Measurements from ENCODE around the gene SLC17A3.

DNA sequence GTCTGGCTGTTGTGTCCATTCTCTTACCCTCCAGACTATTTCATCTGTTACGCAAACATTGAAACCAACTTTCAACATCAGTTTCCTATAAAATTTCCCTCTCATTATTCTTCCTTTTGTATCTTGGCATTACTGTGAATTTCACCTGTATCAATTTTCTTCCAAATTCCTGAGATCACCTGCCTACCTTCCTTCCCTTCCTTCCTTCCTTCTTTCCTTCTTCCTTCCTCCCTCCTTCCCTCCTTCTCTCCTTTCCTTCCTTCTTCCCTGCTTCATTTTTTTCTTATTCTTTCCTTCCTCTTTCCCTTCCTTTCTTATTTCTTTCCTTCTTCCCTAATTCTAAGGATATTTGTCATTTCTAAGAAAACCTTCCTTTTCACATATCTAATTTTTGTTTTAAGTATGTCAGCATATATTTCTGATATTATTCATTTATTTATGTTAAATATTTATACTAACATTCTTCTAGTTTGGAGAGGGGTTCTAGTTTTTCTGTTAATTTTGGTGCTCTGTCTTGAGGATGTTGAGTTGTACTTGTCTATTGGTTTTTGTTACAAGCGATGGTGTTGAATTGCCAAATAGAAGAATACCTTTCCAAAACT, 4.8 kb upstream of the SLC17A3 start:
- no peak for TF ChIP-seq POLR2AphosphoS5 (IDR thresholded peaks at IDR 0.05; ENCODE audit: low read depth, low read length)
- TF ChIP-seq, protein P1, sequence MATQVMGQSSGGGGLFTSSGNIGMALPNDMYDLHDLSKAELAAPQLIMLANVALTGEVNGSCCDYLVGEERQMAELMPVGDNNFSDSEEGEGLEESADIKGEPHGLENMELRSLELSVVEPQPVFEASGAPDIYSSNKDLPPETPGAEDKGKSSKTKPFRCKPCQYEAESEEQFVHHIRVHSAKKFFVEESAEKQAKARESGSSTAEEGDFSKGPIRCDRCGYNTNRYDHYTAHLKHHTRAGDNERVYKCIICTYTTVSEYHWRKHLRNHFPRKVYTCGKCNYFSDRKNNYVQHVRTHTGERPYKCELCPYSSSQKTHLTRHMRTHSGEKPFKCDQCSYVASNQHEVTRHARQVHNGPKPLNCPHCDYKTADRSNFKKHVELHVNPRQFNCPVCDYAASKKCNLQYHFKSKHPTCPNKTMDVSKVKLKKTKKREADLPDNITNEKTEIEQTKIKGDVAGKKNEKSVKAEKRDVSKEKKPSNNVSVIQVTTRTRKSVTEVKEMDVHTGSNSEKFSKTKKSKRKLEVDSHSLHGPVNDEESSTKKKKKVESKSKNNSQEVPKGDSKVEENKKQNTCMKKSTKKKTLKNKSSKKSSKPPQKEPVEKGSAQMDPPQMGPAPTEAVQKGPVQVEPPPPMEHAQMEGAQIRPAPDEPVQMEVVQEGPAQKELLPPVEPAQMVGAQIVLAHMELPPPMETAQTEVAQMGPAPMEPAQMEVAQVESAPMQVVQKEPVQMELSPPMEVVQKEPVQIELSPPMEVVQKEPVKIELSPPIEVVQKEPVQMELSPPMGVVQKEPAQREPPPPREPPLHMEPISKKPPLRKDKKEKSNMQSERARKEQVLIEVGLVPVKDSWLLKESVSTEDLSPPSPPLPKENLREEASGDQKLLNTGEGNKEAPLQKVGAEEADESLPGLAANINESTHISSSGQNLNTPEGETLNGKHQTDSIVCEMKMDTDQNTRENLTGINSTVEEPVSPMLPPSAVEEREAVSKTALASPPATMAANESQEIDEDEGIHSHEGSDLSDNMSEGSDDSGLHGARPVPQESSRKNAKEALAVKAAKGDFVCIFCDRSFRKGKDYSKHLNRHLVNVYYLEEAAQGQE (IDR thresholded peaks at IDR 0.05; ENCODE audit: insufficient read depth in 1 of 2, low read depth in 2 of 2, low read length in 2 of 2) = no peak
- TF ChIP-seq TAF1 (IDR thresholded peaks at IDR 0.05; ENCODE audit: borderline replicate concordance, insufficient read depth, low read length) = no peak
- TF ChIP-seq SIN3A (IDR thresholded peaks at IDR 0.05; ENCODE audit: borderline replicate concordance, insufficient read depth, low read length) = no peak
- TF ChIP-seq FOXP2 (optimal IDR thresholded peaks at IDR 0.05; ENCODE audit: borderline replicate concordance, extremely low read depth, extremely low read length, insufficient read depth) = no peak

Measured in PFSK-1 (cell line).